ENCODE measurements around the gene DDI2.

DNA sequence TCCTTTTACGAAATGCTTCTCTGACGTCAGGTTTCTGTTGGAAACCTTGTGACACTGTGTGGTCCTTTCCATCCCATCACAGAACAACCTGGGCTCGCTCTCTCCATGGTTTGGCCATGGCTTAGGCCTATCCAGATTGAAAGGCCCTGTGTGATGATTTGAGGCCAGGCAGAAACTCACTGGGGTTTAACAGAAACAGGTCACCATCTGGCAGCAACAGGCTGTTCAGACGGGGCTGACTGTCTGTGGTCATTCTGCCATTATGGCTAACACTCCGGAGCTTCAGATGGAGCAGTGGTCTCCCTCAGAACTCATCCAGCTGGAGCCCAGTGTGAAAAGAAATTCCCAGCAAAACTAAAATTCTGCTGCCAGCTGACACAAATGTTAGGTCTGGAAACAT, 76.1 kb downstream of the DDI2 start:
- TF ChIP-seq, protein P1, sequence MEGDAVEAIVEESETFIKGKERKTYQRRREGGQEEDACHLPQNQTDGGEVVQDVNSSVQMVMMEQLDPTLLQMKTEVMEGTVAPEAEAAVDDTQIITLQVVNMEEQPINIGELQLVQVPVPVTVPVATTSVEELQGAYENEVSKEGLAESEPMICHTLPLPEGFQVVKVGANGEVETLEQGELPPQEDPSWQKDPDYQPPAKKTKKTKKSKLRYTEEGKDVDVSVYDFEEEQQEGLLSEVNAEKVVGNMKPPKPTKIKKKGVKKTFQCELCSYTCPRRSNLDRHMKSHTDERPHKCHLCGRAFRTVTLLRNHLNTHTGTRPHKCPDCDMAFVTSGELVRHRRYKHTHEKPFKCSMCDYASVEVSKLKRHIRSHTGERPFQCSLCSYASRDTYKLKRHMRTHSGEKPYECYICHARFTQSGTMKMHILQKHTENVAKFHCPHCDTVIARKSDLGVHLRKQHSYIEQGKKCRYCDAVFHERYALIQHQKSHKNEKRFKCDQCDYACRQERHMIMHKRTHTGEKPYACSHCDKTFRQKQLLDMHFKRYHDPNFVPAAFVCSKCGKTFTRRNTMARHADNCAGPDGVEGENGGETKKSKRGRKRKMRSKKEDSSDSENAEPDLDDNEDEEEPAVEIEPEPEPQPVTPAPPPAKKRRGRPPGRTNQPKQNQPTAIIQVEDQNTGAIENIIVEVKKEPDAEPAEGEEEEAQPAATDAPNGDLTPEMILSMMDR (IDR thresholded peaks at IDR 0.05), result no peak
- TF ChIP-seq POLR2A (IDR thresholded peaks at IDR 0.05), result no peak
